Measurements from ENCODE around the gene PROX2.

The PROX2 gene

DNA sequence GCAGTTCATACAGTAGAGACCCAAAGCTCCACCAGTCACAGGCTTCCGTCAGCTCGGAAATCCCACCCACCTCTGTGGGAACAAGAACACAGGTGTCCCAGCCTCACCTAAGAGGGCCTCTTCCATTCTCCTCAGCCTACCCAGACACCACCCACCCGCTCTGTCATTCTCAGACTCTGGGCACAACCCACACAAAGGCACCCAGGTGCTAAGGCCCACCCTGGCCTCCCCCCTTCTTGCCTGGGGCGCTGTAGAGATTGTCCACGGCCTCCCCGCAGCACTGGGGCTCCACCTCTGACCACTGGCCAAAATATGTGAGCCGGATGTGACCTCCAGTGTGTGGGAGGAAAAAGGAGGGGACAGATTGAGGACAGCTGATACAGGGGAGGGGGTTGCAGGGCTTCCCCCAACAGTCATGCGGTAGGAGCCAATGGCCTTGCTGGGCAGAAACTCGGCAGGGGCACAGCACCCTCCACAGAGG lies 33.0 kb upstream of the PROX2 start:
- DNase-seq = no peak

DNA sequence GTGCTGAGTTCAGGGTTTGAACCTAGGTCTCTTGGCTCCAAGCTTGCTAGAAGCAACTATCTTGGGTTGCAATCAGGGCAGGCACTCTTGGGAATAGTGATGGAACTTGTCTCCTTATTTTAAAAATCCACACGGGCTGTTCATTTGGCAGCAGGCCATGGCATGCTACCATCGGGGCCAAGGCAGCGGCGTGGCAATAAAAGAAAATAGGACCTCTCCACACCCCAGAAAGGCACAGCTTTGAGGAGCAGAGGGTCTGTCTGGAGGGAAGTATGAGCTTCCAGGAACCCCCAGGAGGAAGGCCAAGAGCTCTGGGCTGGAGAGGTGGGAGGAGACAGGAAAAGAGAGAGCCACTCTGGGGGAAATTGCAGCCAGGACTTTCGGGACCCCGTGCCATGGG lies 31.8 kb upstream of the PROX2 start:
- no peak for DNase-seq

DNA sequence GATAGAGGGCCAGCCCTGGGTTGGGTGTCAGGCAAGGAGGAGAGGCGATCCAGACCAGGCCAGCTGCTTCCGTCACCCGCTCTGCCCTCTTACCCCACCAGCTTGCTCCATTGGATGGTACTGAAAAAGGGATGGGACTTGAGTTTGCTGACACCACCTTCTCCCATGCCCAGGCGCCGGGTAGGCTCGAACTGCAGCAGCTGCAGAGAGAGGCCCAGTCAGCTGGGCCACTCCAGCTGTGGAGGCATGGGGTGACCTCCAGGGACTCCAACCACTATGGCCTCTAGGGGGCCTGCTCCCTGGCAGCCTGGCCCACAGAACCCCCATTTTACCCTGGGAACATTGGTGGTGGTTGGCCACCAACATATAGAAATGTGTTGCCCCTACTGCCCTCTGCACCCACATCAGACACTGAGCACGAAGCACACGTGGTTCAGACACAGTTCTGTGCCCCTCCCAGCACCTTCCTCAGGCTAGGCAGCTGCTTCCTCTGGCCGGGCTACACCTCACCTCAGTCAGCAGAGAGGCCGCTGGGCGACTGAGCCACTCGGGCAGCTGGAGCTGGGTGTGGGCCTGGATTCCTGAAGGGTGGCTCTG lies 31.1 kb upstream of the PROX2 start:
- DNase-seq = no peak

DNA sequence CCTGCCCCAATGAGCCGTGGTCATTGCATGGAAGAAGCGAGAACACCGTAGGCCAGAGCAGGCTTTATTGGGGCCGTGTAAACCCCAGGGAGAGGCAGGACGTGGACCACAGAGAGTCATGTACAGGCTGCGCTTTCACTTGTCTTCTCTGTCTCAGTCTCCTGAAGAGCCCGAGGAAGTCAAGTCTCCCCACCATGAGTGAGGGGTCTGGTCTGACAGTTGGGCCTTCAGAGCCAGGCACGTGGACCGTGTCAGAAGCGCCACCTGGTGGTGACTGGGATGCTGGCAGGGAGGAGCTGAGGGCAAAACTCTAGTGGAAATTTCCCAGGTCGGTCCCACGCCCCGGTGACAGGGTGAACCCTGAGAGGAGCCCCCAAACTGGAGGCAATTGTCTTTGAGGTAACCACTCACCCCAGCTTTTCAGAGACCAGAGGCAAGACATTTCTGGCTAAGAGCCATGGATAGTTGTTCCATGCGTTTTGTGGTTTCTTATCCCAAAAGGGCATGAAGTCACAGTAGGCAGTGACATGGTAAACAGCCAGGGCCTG lies 29.7 kb upstream of the PROX2 start:
- peak; percentile 17 to 55 for DNase-seq

DNA sequence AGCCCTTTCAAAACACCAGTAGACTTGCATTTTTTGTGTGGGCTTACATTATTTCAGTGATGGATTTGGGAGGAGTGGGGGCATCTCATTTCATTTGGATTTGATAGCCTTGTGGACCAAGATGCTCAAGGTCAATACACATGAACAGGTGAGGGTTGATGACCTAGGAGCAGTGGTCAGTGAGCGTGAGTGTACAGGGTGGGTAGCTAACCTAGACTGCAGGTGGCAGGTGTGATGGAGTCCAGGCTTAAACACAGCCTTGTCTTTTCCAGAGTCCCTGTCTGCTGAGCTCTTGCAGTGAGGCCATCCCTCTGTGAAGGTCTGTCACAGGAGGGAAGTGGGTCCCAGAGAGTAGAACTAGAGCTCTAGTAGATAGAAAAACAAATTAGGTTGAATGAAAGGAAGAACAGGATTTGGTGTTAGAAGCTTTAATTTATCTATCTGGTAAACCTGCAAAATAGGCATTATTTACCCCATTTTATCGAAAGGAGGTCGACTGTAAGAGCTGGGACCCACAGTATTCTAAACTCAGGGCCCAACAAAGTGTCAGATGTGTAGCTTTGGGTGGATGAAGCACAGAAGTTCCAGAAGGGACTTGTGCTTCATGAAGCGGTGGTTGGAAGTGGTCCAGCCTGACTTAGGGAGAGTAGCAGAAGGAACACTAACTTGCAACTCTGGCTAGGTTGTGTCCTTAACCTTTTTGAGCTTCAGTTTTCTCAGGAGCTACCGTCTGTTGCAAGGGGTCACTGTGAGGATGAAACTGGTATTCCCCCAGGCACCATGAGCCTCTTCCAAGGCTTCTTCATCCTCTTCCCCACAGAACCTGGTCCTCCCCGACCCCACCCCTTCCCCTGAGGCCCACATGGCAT lies 28.9 kb upstream of the PROX2 start:
- DNase-seq = no peak

DNA sequence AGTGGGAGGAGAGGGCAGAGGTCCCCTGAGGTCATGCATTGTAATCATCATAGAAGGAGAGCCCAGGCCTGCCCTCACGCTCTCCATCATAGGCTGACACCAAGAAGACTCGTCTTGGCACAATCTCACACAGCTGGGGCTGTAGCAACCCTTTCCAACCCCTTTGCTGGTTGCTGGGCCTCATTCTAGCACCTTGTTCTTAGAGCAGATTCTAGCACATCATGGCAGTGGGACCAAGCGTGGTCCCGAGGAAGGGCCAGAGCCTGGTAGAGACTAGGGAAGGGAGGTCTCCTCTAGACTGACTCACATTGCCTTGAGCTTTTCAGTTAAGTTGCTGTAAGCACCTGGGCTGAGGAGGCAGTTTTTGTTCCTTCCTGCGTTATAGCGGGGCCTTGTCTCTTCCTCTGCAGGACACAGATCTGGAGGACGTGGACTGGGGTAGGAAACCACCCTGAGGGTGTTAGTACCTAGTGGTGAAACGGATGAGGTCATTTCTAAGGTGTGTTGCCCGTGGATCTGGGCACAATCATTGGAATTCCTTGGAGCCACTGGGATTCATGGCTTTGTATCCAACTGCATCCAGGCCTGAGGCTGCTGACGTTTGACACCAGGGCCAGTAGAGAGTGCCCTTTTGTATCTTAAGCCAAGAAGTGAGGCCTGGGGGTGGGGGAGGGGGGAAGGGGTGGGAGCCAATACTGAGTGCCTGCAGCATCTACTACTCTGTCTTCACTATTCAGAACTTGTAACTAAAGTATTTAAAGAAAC lies 27.2 kb upstream of the PROX2 start:
- no peak for DNase-seq

DNA sequence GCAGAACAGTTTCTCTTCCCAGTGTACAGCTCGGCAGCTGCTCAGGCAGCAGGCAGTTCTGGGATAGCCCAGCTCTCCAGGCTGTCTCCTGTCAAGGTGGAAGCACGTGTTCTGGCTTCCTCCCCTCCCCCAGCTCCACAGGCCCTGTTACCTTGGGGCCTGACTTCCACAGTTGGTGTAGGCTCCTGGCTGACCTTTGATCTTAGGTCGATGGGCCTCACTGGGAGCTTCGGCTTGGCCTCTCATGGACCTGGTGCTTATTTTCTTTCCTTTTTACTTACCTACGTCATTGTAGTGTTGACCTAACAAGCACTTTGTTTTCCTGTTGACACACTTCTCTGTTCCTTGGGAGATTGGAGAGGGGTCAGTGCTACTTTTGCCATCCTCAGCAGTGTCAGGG lies 22.7 kb upstream of the PROX2 start:
- DNase-seq = no peak

DNA sequence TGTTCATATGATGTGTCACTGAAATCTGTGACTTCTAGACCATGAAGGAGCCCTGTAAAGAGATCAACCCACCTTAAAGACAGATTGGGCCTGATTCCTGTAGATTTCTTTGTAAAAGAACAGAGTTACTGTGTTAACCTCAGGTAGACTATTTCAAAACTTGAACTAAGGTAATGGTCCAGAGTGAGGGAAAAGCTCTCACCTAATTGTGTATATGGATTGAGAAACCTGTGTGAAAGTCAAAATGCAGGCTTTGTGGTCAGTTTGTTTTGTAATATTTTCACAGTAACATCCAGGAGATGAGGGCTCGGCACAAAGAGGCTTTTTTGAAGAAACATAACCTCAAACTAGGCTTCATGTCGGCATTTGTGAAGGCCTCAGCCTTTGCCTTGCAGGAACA lies 22.1 kb upstream of the PROX2 start:
- no peak for DNase-seq

DNA sequence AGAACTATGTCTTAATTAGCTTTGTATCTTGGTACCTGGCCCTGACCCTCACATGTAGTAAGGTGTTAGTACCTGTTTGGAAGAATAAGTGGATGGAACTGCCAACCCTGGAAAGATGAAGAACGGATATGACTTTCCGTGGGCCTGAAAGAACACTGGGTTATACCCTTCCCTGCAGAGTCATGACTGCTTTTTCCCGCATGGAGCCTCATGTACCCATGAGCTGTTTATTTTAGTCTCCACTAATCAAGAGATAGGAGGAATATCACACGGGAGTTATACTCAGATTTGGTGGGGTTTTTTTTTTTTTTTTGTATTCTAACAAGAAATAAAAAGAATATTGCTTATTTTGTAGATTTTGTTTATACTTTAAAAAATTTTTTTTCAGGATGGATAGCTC lies 21.7 kb upstream of the PROX2 start:
- no peak for DNase-seq

DNA sequence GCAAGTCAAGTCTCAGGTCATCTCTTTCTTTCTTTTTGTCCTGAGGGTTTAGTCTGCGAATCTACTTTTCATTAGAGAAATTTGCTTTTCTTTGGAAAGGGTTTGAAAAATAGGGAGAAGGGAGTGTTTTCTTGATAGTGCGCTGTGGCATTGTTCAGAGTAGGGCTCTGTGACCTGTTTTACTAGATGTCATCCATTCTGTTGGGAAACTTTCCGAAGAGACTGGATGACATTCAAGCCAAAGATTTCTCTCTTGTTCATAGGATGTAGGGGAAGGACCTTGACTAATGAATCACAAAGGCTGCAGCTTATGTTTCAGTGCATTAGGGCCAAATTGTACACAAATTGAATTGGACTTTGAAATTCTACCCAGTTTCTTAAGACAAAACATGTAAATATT lies 20.5 kb upstream of the PROX2 start:
- no peak for DNase-seq

DNA sequence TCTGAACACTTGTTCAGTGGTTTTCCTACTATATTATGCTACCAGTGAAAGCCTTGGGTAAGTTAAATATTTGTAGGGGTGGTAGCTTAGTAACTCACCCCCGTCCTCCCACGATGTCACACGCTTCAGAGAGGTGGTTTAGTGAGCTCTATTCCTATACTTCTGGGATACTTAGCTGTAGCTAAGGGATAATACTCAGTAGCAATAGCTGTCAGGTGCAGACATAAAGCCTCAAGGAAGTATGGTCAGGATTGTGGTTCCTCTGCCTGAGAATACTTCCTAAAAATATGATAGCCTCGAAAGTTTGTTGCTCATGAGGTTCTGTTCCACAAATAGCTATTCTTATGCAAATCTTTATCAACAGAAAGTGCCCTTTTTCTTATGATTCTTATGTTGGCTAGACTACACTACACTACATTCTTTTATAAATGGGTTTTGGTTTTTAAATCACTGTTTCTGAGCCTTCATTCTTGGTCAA lies 17.7 kb upstream of the PROX2 start:
- no peak for DNase-seq

DNA sequence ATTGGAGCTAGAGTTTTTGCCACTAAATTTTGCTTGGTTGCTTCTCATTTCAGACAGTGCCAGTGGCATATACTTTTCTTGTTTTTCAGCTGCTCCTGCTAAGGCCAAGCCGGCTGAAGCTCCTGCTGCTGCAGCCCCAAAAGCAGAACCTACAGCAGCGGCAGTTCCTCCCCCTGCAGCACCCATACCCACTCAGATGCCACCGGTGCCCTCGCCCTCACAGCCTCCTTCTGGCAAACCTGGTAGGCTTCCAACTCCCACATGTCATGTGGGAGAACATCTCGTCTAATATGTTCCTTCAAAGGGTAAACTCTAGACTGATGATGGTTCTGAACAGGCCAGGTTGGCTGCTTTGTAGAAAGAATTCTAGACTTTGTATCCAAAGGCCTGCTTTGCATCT lies 16.8 kb upstream of the PROX2 start:
- no peak for DNase-seq

DNA sequence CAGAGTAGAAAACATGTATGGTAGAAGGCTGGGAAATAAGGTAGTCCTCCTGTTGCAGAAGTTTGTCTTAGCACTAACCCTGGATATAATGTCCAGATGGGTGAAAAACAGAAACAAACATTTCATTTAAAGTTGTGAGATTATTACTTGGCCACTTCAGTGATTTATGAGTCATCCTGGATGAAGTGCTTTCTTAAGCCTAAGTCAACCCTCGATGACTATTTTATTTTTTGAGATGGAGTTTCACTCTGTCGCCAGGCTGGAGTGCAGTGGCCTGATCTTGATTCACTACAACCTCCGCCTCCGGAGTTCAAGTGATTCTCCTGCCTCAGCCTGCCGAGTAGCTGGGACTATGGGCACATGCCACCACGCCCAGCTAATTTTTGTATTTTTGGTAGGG lies 15.9 kb upstream of the PROX2 start:
- no peak for DNase-seq

DNA sequence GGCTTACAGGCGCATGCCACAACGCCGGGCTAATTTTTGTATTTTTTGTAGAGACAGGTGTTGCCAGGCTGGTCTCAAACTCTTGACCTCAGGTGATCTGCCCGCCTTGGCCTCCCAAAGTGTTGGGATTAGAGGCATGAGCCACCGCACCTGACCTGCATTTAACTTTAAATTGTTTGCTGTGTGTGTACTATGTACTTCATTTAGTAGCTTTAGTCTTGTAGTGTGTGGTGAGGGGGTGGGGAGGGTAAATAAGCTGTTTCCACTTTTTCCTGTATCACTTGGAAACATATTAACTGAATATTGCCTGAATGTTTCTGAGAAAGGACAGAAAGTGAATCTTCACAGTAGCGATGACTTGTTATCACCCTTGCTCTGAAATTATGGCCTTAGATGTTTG lies 14.3 kb upstream of the PROX2 start:
- no peak for DNase-seq

DNA sequence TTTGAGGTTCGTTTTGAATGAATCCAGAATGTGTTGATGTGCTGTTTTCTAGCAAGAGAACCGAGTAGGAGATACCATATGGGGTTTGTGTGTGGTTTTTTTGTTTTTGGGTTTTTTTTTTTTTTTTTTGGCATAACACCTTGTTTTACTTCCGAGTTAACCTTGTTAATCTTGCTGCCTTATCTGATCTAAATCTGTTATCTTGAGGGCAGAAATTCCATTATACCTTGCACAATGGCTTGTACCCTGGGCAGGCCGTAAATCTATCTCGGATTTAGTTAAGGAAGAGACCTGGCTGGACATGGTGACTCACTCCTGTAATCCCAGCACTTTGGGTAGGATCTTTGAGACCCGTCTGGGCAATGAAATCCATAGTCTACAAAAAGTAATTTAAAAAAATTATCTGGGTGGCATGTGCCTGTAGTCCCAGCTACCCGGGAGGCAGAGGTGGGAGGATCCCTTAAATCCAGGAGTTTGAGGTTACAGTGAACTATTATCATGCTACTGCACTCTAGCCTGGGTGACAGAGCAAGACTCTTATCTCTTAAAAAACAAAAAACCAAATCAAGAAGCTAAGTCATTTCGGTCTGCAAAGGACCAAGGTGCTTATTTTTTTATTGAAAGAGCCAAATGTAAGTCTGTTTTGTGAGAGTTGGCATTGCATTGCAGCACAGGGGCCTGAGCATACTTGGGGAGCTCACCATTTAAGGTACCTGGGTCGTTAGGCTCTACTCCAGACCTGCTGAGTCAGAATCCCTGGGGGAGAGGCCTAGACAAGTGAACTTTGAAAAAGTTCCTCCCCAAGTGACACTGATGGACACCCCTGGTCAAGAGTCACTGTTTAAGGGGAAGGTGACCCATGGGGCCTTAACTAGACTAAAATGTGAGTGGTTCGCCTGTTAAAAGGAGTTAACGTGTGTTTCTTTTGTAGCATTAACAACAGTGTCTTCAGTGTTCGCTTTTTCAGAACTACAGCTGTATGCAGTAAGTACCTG lies 12.5 kb upstream of the PROX2 start:
- no peak for DNase-seq

DNA sequence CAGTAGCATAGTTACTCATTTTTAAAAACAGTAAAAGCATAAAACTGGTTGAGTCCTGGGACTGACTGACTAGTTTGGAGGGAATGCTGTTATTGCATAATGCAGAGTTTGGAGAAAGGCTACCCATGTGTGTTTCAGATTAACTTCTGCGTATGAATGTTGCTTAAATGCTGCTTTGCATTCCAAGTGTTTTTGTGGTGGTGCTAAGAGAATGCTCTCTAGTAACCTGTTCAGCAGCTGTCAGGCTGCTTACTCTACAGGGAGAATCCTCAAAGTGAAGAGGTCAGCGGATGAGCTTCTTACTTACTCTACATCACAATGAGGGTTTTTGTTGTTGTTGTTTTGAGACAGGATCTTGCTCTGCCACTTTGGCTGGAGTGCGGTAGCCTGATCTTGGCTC lies 10.1 kb upstream of the PROX2 start:
- DNase-seq = no peak

DNA sequence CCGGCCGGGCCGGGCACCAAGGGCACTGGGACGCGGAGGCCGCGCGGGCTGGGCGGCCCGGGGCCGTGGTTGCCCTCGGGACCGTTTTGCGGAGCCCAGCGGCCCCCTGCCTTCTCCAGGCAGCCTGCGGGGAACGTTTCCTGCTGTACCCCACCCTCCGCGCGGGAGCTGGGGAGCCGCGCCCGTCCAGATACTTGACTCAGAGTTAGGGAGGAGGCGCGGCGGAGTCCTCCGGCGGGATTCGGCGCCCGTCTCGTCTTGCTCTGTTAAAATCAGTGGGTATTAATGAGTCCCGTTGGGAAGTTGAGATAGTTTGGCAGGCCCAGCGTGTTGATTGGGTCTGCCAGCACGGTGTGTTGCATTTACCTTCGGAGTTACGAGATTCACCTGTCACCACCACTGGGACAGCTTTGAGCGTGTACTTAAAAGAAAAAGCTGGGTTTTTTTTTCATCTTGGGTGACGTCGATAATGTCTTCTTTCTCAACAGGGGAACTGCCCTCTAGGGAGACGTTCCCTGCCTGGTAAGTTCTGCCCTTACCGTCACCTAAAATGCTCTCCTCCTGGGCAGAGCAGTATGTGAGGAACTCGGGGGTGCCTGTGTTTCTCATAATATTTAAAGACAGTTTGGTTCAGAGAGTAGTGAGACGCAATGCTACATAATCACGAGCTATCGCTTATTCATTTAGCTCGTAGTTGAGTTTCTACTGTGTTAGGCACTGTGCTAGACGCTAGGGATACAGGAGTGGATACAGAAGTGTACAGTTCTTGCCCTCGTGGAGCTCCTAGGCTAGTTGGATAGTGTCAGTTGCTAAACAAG lies 6.4 kb upstream of the PROX2 start:
- no peak for DNase-seq

DNA sequence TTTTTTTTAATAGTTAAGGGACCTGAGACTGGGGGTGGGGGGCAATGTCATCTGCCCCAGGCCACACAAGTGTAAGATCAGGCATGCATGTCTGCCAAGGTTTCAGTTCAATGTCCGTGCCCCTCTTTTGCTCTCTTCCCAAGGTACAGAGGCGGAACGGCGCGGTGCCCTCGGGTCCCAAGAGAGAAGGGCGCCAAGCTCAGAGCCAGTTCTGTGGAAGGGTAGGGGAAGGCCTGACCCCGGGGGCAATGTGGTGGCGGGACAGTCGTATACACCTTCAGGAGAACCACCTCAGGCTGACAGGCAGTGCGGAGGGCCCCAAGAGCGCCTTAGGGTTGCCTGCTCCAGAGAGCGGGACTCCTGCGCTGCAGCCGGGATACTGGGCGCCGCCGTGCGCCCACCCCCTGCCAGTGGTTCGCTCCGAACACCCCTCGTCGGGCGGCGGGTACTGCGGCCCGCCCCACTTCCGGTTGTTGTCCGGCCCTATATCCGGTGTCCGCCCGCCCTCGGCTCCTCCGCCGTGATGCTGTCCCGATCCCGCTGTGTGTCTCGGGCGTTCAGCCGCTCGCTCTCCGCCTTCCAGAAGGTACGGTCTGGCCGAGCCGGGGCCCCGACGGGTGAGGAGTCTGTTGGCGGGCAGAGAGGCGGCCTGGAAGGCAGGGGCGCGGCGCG lies 5.6 kb upstream of the PROX2 start, which contains the start of gene DLST:
Gene DLST, plus strand, starts transcription at position 486 of the 672 bp plus-strand sequence. Its CDS starts 38 bp downstream, at position 524.
- DNase-seq = peak; percentile 69 to 78

DNA sequence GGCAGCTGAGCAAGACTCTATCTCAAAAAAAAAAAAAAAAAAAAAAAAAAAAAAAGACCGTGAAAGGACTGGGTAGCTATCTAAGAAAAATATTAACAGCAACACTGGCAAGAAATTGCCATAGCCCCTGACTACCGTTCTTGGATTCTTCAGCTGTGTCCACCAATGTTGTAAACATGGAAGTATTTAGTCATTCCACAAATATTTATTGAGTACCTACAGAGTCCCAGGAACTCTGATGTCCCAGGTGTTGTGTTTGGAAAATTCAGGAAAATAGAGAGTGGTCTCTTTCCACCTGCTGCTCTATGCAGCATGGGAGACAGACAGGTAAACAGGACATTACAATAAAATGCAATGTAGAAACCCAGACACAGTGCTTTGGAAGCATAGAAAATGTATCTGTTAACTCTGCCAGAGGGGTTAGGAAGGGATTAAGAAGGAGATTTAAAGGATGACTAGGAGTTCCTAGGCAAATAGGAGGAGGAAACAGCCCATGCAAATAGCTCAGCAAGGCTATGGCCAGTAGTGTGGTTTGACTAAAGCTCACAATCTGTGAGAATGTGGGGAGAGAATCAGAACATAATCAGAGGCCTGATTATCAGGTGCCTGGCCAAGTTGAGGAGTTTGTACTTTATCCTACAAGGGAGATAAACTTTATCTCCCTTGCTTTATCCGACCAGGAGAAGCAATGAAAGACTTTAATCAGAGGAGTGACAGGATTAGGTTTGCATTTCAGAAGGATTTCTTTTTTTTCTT lies 3.7 kb upstream of the PROX2 start:
- DNase-seq = no peak

DNA sequence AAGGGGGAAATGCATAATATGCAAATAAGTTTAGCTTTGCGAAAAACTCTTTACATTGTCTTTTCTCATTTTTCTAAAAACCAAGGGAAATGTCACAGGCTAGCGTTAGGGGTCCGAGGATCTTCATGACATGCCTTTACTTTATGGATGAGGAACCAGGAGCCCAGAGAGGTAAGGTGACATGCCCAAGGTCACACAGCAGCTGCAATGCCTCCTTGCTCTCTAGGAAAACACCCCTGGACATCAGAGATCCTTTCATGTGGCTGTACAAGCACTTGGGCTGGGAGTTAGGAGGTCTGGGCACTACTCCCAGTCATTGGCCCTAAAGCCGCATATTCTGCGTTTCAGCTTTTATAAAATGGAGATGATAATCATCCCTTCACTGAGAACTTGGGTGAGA lies 741 bp downstream of the PROX2 start:
- DNase-seq = no peak
